Right forelimb (tissue), 1 donor: ENCODE measurements around the gene LGALS3.
A peak's percentile ranks its signal among the peaks of the same experiment; 100 is the strongest.

Source experiments
- DNase-seq: peaks from one replicate; pipeline ENCODE4 v3.0.0-alpha.2; 2018

The LGALS3 gene

DNA sequence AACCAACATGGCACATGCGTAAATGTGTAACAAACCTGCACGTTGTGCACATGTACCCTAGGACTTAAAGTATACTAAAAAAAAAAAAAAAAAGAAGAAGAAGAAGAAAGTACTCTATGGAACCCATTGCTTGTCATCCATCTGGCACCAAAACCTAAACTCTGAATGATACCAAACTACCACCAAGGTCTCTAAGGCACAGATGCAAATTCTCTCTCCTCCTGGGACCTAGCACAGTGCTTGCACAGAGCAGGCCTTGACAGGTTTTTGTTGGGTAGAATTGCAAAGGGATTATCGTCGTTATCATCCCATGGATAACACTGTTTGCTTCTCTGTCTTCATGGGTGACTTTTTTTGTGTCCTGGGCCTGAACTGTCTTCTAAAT lies 13.2 kb upstream of the LGALS3 start:
- DNase-seq, result no peak

DNA sequence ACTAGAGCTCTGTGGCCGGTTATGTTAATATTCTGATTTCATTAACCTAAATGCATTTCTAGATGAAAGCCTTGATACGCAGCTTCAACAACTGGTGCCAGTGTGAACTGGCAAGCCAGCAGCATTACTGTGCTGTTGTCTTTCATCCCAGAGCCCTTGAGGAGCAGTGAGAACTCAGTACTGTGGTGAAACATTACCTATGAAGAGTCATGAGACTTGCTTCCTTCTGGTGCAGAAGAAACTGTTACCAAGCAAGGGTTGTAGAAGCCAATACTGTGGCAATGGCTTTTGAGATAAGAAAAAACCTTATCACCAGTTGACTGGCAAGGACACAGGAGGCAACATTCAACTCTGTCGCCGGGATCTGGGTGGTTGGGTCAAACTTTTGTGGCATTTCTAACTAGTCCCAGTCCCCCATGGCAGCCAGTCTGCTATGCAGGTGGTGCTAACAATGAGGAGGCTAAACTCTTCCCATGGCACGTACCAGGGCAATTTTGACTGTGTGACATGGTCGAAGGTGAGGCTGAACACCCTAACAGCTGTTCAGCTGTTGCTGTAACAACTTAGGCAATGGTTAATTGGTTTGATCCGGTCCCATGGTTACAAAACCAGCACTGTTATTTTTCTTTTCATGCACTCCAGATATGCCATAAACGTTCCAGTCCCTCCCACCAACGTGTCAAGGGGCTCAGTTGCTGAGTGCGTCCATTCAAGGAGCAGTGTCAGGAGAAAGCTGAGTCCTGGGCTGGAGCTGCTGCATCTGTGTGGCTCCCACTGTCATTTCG lies 12.6 kb upstream of the LGALS3 start:
- no peak for DNase-seq

- no peak for DNase-seq
Measured at GRCh38 chr14:55117803-55118441, 11.1 kb upstream of the LGALS3 start.

DNA sequence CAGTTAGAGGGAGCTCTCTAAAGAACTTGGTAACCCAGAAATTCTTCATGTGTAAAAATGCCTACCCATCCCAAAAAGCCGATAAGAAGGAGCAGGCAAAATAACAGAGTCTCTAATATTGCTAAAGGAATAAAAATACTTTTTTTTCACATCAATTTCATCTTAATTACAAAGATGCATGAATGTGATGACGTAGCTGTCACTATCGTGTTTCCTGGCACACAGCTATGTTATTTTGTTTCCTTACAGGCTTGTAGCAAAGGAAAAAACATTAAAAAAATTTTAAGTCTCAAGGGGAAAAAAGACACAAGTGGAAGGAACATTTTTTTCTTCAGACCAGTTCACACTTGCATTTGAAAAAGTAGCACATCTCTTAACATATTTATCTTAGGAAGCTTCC lies 10.3 kb upstream of the LGALS3 start:
- no peak for DNase-seq

DNA sequence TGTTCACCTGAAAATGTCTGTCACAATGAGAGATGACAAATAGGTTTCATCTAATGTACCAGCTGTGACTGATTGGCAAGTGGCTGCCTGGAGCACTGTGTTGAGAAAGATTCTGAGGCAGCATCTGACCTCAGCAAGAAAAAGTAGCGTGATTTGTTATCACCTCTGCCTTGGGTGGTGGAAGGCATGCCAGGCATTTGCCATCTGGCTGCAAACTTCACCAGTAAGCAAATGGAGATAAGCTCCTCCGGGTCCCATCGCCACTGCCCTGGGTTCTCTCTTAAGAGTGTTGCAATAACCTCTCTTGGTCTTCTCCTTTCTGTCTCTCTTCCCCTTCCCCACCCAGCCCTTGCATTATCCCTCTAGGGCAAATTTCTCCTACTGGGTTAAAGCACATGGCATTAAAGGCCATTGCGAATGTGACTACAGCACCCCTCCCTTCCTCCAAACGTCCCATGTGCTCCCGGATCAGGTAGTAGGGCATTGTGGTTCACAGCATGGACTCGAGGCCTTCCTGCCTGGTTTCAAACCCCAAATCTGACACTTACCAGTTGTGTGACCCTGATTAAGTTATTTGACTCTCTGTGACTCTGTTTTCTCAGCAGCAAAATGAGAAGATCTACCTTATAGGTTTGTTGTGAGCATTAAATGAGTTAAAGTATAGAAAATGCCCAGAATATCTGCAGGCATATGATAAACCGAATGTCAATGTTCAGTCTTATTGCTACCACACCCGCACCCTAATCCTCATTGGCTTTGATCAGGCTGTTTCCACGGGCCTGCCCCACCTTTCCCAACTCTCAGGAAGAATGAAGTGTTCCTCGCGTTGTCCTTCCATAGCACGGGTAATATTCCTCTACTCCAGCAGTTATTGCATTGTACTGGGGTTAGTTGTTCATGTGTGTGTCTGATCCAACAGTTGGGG lies 8.2 kb upstream of the LGALS3 start:
- no peak for DNase-seq

DNA sequence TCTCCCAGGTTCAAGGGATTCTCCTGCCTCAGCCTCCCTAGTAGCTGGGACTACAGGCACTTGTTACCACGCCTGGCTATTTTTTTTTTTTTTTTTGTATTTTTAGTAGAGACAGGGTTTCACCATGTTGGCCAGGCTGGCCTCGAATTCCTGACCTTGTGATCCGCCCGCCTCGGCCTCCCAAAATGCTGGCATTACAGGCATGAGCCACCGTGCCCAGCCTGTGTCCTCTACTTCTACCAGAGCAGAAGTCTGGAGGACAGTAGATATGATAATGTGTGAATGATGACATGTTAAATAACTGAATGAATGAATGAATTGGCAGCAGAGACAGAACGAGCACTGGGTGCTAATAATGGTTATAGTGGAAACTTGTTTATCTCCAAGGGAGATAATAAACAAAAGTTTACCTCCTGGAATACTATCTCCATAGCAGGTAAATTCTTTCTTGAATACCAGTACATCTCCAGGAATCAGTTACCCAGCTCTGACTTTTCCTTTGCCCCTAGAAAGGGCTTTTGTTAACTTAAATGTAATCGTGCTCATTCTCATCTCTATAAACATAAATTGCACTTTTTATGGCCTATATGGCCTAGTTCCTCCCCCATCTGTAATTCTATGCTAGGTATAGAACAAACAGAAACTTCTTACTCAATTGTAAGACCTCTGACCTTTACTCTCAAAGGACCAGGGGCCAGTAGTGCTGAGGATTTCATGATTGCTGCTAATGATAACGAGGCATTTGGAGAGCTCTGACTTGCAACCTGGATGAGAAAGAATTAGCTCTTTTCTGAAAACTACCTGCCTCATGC lies 7.2 kb upstream of the LGALS3 start:
- DNase-seq, result no peak

DNA sequence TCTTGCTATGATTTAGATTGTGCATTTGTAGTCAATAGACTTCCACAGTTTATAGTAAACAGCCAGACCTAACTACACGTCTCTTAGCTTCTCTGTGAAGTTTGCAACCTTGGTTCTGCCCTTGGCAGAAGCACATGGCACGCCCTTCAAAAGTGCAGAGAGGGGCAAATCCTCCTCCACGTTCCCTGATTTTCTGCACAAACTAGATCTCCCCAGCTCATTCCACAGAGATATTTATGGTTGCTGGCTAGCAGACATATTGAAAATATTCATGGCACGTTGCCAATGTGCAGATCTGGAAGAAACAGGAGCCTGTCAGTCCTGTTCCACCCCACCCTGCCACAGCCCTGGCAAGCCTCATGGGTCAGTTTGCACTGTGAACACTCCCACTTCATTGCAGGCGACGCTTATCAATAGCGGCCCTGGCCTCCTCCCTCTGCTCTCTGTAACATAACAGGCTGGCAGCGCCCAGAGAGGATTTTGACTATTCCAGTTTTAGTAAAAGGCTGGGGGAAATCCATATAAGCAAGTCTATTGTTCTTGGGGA lies 6.5 kb upstream of the LGALS3 start:
- peak; percentile 56 for DNase-seq

GRCh38 chr14:55123101-55123500 lies 6.0 kb upstream of the LGALS3 start:
- peak; percentile 57 for DNase-seq

DNA sequence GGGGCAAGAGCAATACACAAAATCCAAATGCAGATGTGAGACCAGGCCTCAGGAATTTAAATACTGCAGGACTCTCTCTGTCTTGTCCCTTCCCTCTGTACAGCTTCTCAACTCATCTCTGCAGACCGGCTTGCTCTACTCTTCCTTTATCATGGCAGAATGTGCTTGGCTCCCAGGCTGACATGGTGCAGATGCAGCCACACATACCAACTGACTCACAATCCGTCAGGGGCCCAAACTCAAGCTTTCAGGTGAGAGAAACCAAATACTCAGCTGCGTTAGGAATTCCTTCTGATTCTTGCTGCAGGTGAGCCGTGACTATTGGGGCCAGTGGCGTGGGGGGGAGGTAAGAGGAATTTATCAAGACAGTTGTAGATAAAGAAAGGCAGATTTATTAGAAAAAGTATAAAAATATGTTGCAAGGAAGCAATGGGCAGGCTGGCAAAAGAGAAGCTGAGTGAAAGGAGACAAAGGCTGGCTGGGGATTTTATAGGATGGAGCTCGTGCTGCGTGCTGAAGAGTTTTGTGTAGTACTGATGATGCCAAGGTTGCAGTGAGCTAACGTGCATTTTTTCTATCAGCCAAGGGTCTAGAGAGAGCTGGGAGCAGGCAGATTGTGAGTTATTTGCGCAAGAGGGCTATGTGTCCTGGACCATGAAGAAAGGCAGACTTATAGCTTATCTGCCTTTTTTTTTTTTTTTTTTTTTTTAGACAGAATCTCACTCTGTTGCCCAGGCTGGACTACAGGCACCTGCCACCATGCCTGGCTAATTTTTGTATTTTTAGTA lies 5.0 kb upstream of the LGALS3 start:
- DNase-seq, result no peak

GRCh38 chr14:55124774-55125386 lies 4.2 kb upstream of the LGALS3 start:
- DNase-seq, result no peak

- DNase-seq, result no peak
Measured at GRCh38 chr14:55125403-55125802, 3.6 kb upstream of the LGALS3 start.

DNA sequence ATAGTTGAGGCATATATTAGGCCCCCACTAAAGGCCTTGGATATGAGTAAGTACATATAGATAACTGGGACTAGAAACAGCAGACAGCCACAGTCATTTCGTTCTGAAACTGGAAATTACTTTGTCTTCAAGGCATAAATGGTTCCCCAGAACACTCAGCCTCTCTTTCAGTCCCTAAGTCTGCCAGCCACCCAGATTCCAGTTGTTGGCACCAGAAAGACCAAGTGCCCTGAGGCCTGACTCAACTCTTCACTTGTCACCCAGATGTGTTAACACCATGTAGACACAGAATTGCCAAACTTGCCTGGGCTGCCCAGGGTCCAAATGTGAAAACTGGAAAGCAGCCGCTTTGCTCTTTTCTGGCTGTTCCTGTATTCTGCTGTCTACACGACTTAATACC lies 3.0 kb upstream of the LGALS3 start:
- DNase-seq, result no peak

GRCh38 chr14:55126932-55127459 lies 2.1 kb upstream of the LGALS3 start:
- DNase-seq, result no peak

DNA sequence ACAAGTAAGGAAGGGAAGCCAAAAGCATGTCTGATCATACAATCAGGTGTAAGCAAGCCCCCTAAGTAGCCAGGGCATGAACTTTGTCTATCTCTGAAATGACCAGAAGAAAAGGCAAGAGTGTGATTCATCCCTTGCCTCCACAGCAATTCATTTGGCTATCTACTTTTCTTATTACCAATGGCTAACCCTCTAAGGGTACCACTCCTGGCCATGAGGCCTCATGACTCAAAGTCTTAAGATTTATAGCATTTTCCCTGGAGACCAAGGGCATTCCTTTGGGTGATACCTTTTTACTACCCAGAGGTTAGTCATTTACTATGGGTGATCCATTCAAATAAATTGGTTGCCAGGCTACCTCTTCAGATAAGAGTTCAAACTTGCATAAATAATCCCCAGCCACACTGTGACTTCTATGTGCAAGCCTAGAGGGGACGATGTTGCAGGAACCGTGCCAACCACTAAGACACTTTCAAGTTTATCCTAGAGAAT lies 1.5 kb upstream of the LGALS3 start:
- no peak for DNase-seq

DNA sequence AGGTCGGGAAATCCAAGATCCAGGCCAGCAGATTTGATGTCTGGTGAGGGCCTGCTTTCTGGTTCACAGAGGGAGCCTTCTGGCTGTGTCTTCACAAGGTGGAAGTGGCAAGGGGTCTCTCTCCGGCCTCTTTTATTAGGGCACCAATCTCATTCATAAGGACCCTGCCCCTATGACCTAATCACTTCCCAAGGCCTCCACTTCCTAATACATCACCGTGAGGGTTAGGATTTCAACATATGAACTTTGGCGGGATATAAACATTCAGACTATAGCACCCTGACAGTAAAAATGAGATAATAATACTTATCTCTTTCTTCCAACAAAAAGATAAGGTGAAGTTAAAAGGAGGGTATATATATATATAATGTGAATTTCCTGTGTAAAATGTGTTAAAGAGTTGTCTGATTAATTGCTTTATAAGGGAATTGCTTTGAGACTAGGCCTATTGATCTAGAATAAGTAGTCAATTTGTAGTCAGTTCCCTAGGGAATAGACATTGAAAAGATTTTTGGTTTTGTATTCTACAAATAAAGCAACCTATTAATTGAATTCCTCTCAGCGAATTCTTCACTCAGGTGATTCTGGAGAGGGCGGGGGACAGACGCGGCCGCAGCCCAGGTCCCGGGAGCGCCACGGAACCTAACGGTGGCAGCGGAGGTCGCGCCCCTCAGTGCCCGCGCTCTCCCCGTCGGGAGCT lies 516 bp upstream of the LGALS3 start:
- DNase-seq, result no peak

DNA sequence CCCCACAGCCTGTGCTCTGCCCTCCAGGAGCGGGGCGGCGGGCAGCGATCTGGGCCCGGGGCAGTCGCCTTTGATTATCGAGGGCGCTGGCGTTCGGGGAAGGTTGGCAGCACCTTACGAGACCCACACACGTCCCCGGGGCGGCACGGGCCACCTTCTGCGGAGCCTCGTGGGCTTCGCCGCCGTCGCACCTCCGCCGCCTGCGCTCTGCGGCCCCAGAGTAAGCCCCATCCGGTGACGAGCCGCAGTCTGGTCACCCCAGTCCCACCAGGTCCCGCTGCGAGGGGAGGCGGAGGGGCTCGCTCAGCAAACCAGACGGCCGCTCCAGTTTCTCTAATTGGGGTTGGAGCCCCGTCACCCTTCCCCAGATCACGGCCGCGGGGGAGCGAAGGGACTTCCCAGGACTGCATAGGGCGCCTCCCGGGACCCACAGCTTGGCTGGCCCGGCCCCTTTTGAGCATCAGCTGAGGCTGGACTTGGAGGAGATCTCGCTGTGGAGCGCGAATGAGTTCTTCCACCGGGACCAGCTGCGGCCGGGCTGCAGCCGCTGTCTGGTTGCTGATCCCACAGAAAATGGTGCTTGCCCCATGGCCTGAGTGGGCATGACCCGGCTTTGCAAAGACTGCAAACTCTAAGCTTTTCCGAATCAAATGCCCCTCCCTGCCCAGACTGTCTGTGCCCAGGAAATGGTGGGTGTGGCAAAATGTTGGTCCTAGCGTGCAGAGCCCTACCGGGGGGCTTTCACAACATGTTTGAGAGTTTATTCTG lies 560 bp downstream of the LGALS3 start:
- DNase-seq, result peak; percentile 77

- no peak for DNase-seq
Measured at GRCh38 chr14:55130196-55130550, 1.1 kb downstream of the LGALS3 start.

- no peak for DNase-seq
Measured at GRCh38 chr14:55131370-55132137, 2.5 kb downstream of the LGALS3 start.
